SK-N-SH treated with all-trans-retinoic acid at 6 μM for 48 hours (cell line): ENCODE data around the gene PARD3B.

ENCODE experiments used
- ATAC-seq: fragments of 200-7000 bp; cut with Tn5 transposase; 3 replicates; pipeline ENCODE4 v1.9.1; 2020; ENCODE audit warnings: mild to moderate bottlenecking, moderate library complexity
- ARNTL ChIP-seq: fragments of 450-650 bp; formaldehyde crosslinking; IDR thresholded peaks from 2 replicates; pipeline ENCODE4 v1.5.0; 2020; ENCODE audit warnings: low read depth, mild to moderate bottlenecking, moderate library complexity, borderline replicate concordance
- BACH2 ChIP-seq: fragments of 250-450 bp; sonication (Bioruptor Pico); IDR thresholded peaks from 2 replicates; pipeline ENCODE4 v1.9.0; 2021; ENCODE audit warnings: mild to moderate bottlenecking, borderline replicate concordance
- CREB5 ChIP-seq: fragments of 250-450 bp; sonication (Bioruptor Pico); IDR thresholded peaks from 2 replicates; pipeline ENCODE4 v1.5.1; 2020; ENCODE audit warnings: low read depth, mild to moderate bottlenecking, moderate library complexity
- CSDC2 ChIP-seq: fragments of 250-450 bp; sonication (Bioruptor Pico); IDR thresholded peaks from 2 replicates; pipeline ENCODE4 v1.5.0; 2020; ENCODE audit warnings: mild to moderate bottlenecking, moderate library complexity
- CSRNP3 ChIP-seq: fragments of 250-450 bp; sonication (Bioruptor Pico); IDR thresholded peaks from 2 replicates; pipeline ENCODE4 v1.5.1; 2021; ENCODE audit warnings: mild to moderate bottlenecking, moderate library complexity
- ESRRG ChIP-seq: fragments of 250-450 bp; sonication (Bioruptor Pico); IDR thresholded peaks from 2 replicates; pipeline ENCODE4 v1.6.1; 2021; ENCODE audit warnings: mild to moderate bottlenecking
- GLIS3 ChIP-seq: fragments of 250-450 bp; sonication (Bioruptor Pico); IDR thresholded peaks from 2 replicates; pipeline ENCODE4 v1.5.0; 2020; ENCODE audit warnings: mild to moderate bottlenecking, moderate library complexity
- ISL1 ChIP-seq: fragments of 250-450 bp; sonication (Bioruptor Pico); IDR thresholded peaks from 2 replicates; pipeline ENCODE4 v2.1.2; 2022; ENCODE audit warnings: mild to moderate bottlenecking, moderate library complexity
- OSR1 ChIP-seq: fragments of 250-450 bp; sonication (Bioruptor Pico); IDR thresholded peaks from 2 replicates; pipeline ENCODE4 v1.8.0; 2022; ENCODE audit warnings: moderate library complexity, mild to moderate bottlenecking, inconsistent platforms
- POU6F1 ChIP-seq: fragments of 250-450 bp; sonication (Bioruptor Pico); IDR thresholded peaks from 2 replicates; pipeline ENCODE4 v1.8.0; 2021; ENCODE audit warnings: low read depth, mild to moderate bottlenecking, moderate library complexity, borderline replicate concordance
- PPARA ChIP-seq: fragments of 250-450 bp; sonication (Bioruptor Pico); IDR thresholded peaks from 2 replicates; pipeline ENCODE4 v1.5.0; 2020; ENCODE audit warnings: mild to moderate bottlenecking, borderline replicate concordance
- RARB ChIP-seq: fragments of 250-450 bp; sonication (Bioruptor Pico); IDR thresholded peaks from 2 replicates; pipeline ENCODE4 v1.8.0; 2021; ENCODE audit warnings: mild to moderate bottlenecking, moderate library complexity
- SNAI2 ChIP-seq: fragments of 250-450 bp; sonication (Bioruptor Pico); IDR thresholded peaks from 2 replicates; pipeline ENCODE4 v1.5.0; 2020; ENCODE audit warnings: mild to moderate bottlenecking, moderate library complexity
- TCF4 ChIP-seq: fragments of 250-450 bp; sonication (Bioruptor Pico); IDR thresholded peaks from 2 replicates; pipeline ENCODE4 v1.8.0; 2021; ENCODE audit warnings: mild to moderate bottlenecking, moderate library complexity, borderline replicate concordance
- TOX ChIP-seq: fragments of 250-450 bp; sonication (Bioruptor Pico); IDR thresholded peaks from 2 replicates; pipeline ENCODE4 v1.8.0; 2021; ENCODE audit warnings: mild to moderate bottlenecking, moderate library complexity, borderline replicate concordance
- TSHZ2 ChIP-seq: fragments of 250-450 bp; sonication (Bioruptor Pico); IDR thresholded peaks from 2 replicates; pipeline ENCODE4 v1.5.0; 2020; ENCODE audit warnings: mild to moderate bottlenecking, moderate library complexity
- ZC3H10 ChIP-seq: fragments of 250-450 bp; sonication (Bioruptor Pico); IDR thresholded peaks from 2 replicates; pipeline ENCODE4 v1.5.1; 2021; ENCODE audit warnings: mild to moderate bottlenecking, moderate library complexity
- ZFP3 ChIP-seq: fragments of 250-450 bp; sonication (Bioruptor Pico); IDR thresholded peaks from 2 replicates; pipeline ENCODE4 v1.5.0; 2020; ENCODE audit warnings: mild to moderate bottlenecking, moderate library complexity
- ZFP30 ChIP-seq: fragments of 450-650 bp; formaldehyde crosslinking; IDR thresholded peaks from 2 replicates; pipeline ENCODE4 v1.5.0; 2022; ENCODE audit warnings: mild to moderate bottlenecking, moderate library complexity
- ZNF565 ChIP-seq: fragments of 450-650 bp; formaldehyde crosslinking; conservative IDR thresholded peaks from 2 replicates; pipeline ENCODE4 v1.5.0; 2020; ENCODE audit warnings: low read depth, mild to moderate bottlenecking, moderate library complexity
- ZNF70 ChIP-seq: fragments of 450-650 bp; formaldehyde crosslinking; IDR thresholded peaks from 2 replicates; pipeline ENCODE4 v1.5.0; 2020; ENCODE audit warnings: mild to moderate bottlenecking, moderate library complexity
- ZNF8 ChIP-seq: fragments of 450-650 bp; formaldehyde crosslinking; IDR thresholded peaks from 2 replicates; pipeline ENCODE4 v1.5.0; 2020; ENCODE audit warnings: mild to moderate bottlenecking, moderate library complexity

Gene PARD3B

GRCh38 chr2:205637779-205638503 is 1092.7 kb downstream of the PARD3B start:
- TF ChIP-seq OSR1 (CRISPR knock-in tag) (no peak), BACH2 (CRISPR knock-in tag) (no peak), CSRNP3 (CRISPR knock-in tag) (no peak), SNAI2 (CRISPR knock-in tag) (no peak), ZNF8 (no peak), ISL1 (CRISPR knock-in tag) (no peak), ZFP30 (CRISPR knock-in tag) (no peak), RARB (no peak), ARNTL (CRISPR knock-in tag) (no peak), TCF4 (CRISPR knock-in tag) (no peak), CSDC2 (no peak), ZC3H10 (CRISPR knock-in tag) (no peak), ZNF70 (CRISPR knock-in tag) (no peak), GLIS3 (CRISPR knock-in tag) (no peak), PPARA (no peak), ZNF565 (CRISPR knock-in tag) (no peak), TOX (CRISPR knock-in tag) (no peak), POU6F1 (CRISPR knock-in tag) (no peak), ESRRG (CRISPR knock-in tag) (no peak), ZFP3 (CRISPR knock-in tag) (no peak)
- no peak for ATAC-seq

GRCh38 chr2:205640716-205641115 is 1095.4 kb downstream of the PARD3B start:
- TF ChIP-seq RARB (no peak), ZNF8 (no peak)
- ATAC-seq, result no peak

- TF ChIP-seq ZNF70 (CRISPR knock-in tag), result no peak
- no peak for TF ChIP-seq CREB5 (CRISPR knock-in tag)
- TF ChIP-seq POU6F1 (CRISPR knock-in tag), result no peak
- no peak for TF ChIP-seq OSR1 (CRISPR knock-in tag)
- no peak for TF ChIP-seq ZNF565 (CRISPR knock-in tag)
- no peak for TF ChIP-seq ZFP3 (CRISPR knock-in tag)
- no peak for TF ChIP-seq TSHZ2 (CRISPR knock-in tag)
- ATAC-seq, result no peak
These were observed 1097.5 kb downstream of the PARD3B start for GRCh38 chr2:205642599-205643356.
